Uterus (tissue), 4 donors: ENCODE measurements around the gene MS4A18. TPM values are rescaled to one million over a fixed set of nuclear protein-coding genes. Genes with fewer than 3 reads are reported as not detected.

Experiments used
- DNase-seq, 2 donors: peaks; one replicate each; pipeline ENCODE4 v3.0.0-alpha.2; 2019 to 2020
- H3K27ac ChIP-seq, 2 donors: fragments of 200-600 bp; sonication (generic); 1 replicate in 1 of 2; 2 replicates in 1 of 2; pipeline ENCODE4 v1.5.1; 2016 to 2018
- H3K27me3 ChIP-seq, 2 donors: fragments of 200-600 bp; sonication (generic); one replicate each; pipeline ENCODE4 v1.5.1; 2018 to 2019; ENCODE audit warnings: control low read depth in 1 of 2
- H3K36me3 ChIP-seq, 2 donors: fragments of 200-600 bp; sonication (generic); one replicate each; pipeline ENCODE4 v1.5.1; 2019; ENCODE audit warnings: control low read depth in 1 of 2
- H3K4me1 ChIP-seq, 2 donors: fragments of 200-600 bp; sonication (generic); one replicate each; pipeline ENCODE4 v1.5.1; 2018 to 2019; ENCODE audit warnings: control low read depth in 1 of 2
- H3K4me3 ChIP-seq, 2 donors: fragments of 200-600 bp; sonication (generic); 1 replicate in 1 of 2; 2 replicates in 1 of 2; pipeline ENCODE4 v1.5.1; 2018 to 2019; ENCODE audit warnings: mild to moderate bottlenecking in 1 of 2
- H3K9me3 ChIP-seq, 2 donors: fragments of 200-600 bp; sonication (generic); one replicate each; pipeline ENCODE4 v1.5.1; 2019; ENCODE audit warnings: control low read depth in 1 of 2
- CTCF ChIP-seq, 4 experiments: fragments of 200-600 bp in 2 of 4; fragments of 450-650 bp in 2 of 4; sonication (generic) in 2 of 4; IDR thresholded peaks; one replicate each; pipeline ENCODE4 v1.5.1; 2016 to 2019; ENCODE audit warnings: antibody characterized with exemption in 4 of 4, mild to moderate bottlenecking in 2 of 4, moderate library complexity in 1 of 4
- POLR2A ChIP-seq, 2 donors: fragments of 450-650 bp; IDR thresholded peaks; one replicate each; pipeline ENCODE4 v1.6.1; 2016; ENCODE audit warnings: antibody characterized with exemption in 2 of 2, mild to moderate bottlenecking in 1 of 2, moderate library complexity in 1 of 2
- intact Hi-C: fragments of 100-400 bp; cut with DNase I; formaldehyde crosslinking; loops from one replicate; pipeline ENCODE4 v1.15.1; 2023; ENCODE audit warnings: low total_unique reads
- total RNA-seq, 4 donors: library from RNA; depleted of rRNA in 3 of 4; stranded (reverse); fragments of >200 nt in 3 of 4; gene quantifications; one replicate each; pipeline versions ENCODE4 v1.1.0 to v1.2.4, GENCODE V29; 2014 to 2023
- donor health status: DM: yes; HTN: yes; CAD: no.

Gene MS4A18
- total RNA-seq, 4 donors from 2014 or later, result not detected

- Histone ChIP-seq H3K9me3 (no peaks in the 10 kb centered on the region), H3K4me1 (no peaks in the 10 kb centered on the region), H3K27ac (no peak overlapping the region), H3K4me3 (no peak overlapping the region), H3K36me3 (no peaks in the 10 kb centered on the region), H3K27me3 (no peaks in the 10 kb centered on the region)
- DNase-seq, result no peak
- intact Hi-C loops, result no loop called here
- TF ChIP-seq CTCF (IDR thresholded peaks at IDR 0.05) (no peak), POLR2A (IDR thresholded peaks at IDR 0.05) (no peak)
Observed at GRCh38 chr11:60734279-60734678, 9.8 kb downstream of the MS4A18 start.

- no peak for TF ChIP-seq CTCF (IDR thresholded peaks at IDR 0.05)
- no peak for TF ChIP-seq POLR2A (IDR thresholded peaks at IDR 0.05)
- no peak overlapping the region for H3K4me3 ChIP-seq
- intact Hi-C loops, result no loop called here
- H3K27me3 ChIP-seq, result no peaks in the 10 kb centered on the region
- H3K9me3 ChIP-seq, result no peaks in the 10 kb centered on the region
- H3K36me3 ChIP-seq, result no peaks in the 10 kb centered on the region
- no peak overlapping the region for H3K27ac ChIP-seq
- no peaks in the 10 kb centered on the region for H3K4me1 ChIP-seq
- no peak for DNase-seq
Observed at GRCh38 chr11:60739114-60739513, 14.6 kb downstream of the MS4A18 start.

GRCh38 chr11:60740573-60740972 is 16.1 kb downstream of the MS4A18 start:
- Histone ChIP-seq H3K27me3 (no peaks in the 10 kb centered on the region), H3K36me3 (no peaks in the 10 kb centered on the region), H3K27ac (no peak overlapping the region), H3K4me1 (no peaks in the 10 kb centered on the region), H3K4me3 (no peak overlapping the region), H3K9me3 (no peaks in the 10 kb centered on the region)
- TF ChIP-seq POLR2A (IDR thresholded peaks at IDR 0.05) (no peak), CTCF (IDR thresholded peaks at IDR 0.05) (no peak)
- DNase-seq, result no peak
- intact Hi-C loops, result no loop called here

GRCh38 chr11:60741421-60741820 is 16.9 kb downstream of the MS4A18 start:
- Histone ChIP-seq H3K27ac (no peak overlapping the region), H3K27me3 (no peaks in the 10 kb centered on the region), H3K9me3 (no peaks in the 10 kb centered on the region), H3K36me3 (no peaks in the 10 kb centered on the region), H3K4me3 (no peak overlapping the region), H3K4me1 (no peaks in the 10 kb centered on the region)
- intact Hi-C loops, result no loop called here
- no peak for DNase-seq
- no peak for TF ChIP-seq CTCF (IDR thresholded peaks at IDR 0.05)
- TF ChIP-seq POLR2A (IDR thresholded peaks at IDR 0.05), result no peak

- H3K4me3 ChIP-seq, result no peak overlapping the region
- TF ChIP-seq POLR2A (IDR thresholded peaks at IDR 0.05), result no peak
- no peak for TF ChIP-seq CTCF (IDR thresholded peaks at IDR 0.05)
- H3K36me3 ChIP-seq, result no peaks in the 10 kb centered on the region
- H3K9me3 ChIP-seq, result no peaks in the 10 kb centered on the region
- no peak overlapping the region for H3K27ac ChIP-seq
- intact Hi-C loops, result no loop called here
- no peaks in the 10 kb centered on the region for H3K27me3 ChIP-seq
- no peak for DNase-seq
- no peaks in the 10 kb centered on the region for H3K4me1 ChIP-seq
Observed at GRCh38 chr11:60743058-60743457, 18.5 kb downstream of the MS4A18 start.
